Measurements from ENCODE around the gene RGS9. TPM values are rescaled to one million over a fixed set of nuclear protein-coding genes. Genes with fewer than 3 reads are reported as not detected.
A peak's percentile ranks its signal among the peaks of the same experiment; 100 is the strongest.
"Not testable (repeated sequence)": the region's sequence is repeated elsewhere in the genome, so short reads cannot be mapped to it uniquely, and the experiment has no call there.

RGS9 gene
- total RNA-seq, 1 experiment from 2014 or later: 4.0 TPM

DNA sequence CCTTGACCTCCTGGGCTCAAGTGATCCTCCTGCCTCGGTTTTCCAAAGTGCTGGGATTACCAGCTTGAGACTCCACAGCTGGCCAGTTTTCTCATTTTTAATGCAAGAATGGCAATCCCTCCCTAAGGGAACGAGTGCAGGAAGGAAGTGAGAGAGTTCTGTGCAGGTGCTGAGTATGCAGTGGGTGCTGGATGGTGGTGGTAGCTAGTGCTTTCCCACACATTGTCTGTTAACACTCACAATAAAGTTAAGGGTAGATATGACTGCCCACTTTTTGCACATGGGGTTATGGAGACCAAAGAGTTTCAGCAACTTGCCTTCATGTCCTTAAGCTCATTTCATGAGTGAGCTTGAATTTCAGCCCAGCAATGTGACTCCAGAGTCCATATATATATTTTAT is 18.5 kb downstream of the RGS9 start:
- DNase-seq (ENCODE audit: low read depth): no peak

- DNase-seq (ENCODE audit: low read depth): no peak
Measured at GRCh38 chr17:65156185-65156834, 19.1 kb downstream of the RGS9 start.

DNA sequence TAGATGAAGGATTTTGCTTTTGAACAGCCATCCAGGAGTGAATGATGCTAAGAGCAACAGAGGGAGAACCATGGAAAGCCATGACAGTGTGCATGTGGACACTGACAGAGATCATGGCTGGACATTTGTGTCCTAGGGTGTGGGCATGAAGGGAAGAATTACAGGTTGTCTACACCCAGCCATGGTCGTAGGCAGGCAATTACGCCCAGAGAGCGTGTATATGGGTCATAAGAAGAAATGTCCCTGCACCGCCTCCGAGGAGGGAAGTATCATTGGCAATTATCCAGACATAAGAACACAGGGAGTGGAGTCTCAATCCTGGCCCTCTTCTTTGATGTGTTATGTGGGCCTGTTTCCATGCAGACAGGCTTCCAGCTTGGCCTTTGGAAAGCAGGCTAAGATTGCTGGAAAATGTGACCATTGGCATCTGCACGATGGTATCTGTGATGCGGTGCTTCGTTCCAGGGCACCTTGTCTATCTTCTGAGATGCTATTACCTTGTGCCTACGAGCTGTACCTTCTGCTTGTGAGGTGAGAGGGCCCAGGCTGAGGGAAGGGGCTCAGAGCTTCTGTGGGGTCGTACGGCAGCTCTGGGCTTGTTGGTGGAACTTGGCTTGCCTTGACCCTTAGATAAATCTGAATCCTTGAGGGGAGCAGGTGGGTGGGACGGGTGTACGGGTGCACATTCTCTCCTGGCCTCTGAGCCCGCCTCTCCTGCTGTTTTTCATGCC is 19.8 kb downstream of the RGS9 start:
- DNase-seq (ENCODE audit: low read depth): no peak

- no peak for DNase-seq (ENCODE audit: low read depth)
Measured at GRCh38 chr17:65158041-65158440, 20.9 kb downstream of the RGS9 start.

DNA sequence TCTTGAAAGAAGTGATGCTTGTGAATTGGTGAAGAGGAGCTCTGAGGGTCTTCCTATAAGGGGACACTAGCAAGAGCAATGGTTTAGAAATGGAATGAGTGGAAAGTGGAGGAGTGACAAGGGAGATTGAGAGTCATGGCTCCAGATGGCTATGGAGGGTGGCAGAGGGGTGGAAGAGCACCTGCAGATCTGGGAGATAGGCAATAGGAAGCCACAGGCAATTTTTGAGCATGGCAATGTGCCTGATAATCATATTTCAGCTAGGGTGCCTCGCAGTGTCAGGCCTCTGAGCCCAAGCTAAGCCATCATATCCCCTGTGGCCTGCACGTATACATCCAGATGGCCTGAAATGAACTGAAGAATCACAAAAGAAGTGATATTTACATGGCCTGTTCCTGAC is 21.5 kb downstream of the RGS9 start:
- no peak for DNase-seq (ENCODE audit: low read depth)

GRCh38 chr17:65160516-65160915 is 23.3 kb downstream of the RGS9 start:
- no peak for DNase-seq (ENCODE audit: low read depth)

GRCh38 chr17:65163990-65164495 is 26.9 kb downstream of the RGS9 start:
- peak; percentile 85 for DNase-seq (ENCODE audit: low read depth)

- DNase-seq (ENCODE audit: low read depth): no peak
Measured at GRCh38 chr17:65166787-65167186, 29.6 kb downstream of the RGS9 start.

GRCh38 chr17:65167566-65167965 is 30.4 kb downstream of the RGS9 start:
- no peak for DNase-seq (ENCODE audit: low read depth)

DNA sequence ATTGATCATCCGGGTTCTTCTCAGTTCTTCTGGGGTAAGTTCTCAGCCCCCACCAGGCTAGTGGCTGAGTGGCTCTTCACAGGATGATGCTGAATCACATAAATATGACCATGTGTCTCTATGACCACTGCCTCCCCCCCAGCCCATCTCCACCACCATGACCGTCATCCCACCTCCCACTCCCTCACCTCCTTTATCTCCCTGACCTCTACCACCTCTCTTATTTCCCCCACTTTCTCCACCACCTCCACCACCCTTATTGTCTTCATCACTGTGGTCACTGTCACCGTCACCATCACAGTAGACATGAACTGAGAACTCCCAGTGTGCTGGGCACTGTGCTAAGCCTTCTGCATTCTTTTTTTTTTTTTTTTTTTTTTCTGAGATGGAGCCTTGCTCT is 32.5 kb downstream of the RGS9 start:
- DNase-seq (ENCODE audit: low read depth): no peak

DNA sequence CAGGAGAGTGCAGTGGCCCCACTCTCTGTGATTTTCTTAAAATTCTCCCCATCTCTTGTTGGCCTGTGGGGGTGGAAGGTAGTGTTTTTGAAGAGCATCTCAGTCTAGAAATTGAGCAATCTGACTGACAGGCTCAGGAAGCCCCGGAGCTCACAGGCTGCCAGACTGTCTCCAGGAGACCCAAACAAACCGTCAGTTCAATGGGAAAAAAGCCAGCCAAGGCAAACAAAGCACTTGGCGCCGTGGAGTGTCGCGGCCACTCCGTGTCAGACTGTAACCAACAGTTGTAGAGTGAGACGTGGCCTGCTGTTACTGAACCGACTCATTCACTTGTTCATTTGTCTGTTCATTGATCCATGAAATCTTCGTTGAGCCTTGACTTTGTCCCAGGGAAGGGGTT is 33.7 kb downstream of the RGS9 start:
- DNase-seq (ENCODE audit: low read depth): peak; percentile 8

GRCh38 chr17:65171752-65172151 is 34.6 kb downstream of the RGS9 start:
- DNase-seq (ENCODE audit: low read depth): no peak

GRCh38 chr17:65172496-65173136 is 35.4 kb downstream of the RGS9 start:
- DNase-seq (ENCODE audit: low read depth): no peak

DNA sequence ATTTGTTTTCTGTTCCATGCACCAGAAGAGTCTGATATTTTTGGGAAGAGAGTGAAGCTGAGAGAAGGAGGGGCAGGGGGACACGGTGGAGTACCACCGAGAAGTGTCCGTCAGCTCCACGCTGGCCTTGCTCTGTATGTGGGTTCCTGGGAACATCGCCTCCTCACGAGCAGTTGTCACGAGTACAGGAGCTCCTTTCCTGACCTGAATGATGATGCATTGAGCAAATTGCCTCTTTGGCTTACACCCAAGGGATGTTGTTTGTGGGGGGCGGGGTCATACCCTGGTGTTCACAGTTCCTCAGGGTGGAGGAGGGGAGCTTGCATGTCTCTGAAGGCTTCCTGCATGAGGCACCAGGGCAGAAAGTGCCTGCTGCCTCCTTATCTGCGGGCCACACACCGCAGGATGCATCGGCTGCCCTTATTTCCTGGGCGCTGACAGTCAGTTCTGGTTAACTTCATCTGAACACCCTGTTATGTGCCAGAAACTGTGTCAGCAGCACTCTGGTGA is 36.2 kb downstream of the RGS9 start:
- DNase-seq (ENCODE audit: low read depth): peak; percentile 79

GRCh38 chr17:65173976-65174683 is 37.0 kb downstream of the RGS9 start:
- no peak for DNase-seq (ENCODE audit: low read depth)

DNA sequence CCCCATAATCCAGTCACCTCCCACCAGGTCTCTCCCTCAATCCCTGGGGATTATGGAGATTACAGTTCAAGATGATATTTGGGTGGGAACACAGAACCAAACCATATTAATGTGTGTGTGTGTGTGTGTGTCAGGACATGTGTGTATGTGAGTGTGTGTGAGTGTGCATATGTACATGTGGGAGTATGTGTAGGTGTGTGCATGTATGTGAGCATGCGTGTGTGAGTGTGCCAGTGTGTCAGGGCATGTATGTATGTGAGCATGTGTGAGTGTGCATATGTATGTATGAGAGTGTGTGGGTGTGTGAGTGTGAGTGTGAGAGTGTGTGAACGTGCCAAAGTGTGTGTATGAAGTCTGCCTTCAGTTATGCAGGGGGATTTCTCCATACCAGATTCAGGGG is 37.8 kb downstream of the RGS9 start:
- DNase-seq (ENCODE audit: low read depth): no peak

DNA sequence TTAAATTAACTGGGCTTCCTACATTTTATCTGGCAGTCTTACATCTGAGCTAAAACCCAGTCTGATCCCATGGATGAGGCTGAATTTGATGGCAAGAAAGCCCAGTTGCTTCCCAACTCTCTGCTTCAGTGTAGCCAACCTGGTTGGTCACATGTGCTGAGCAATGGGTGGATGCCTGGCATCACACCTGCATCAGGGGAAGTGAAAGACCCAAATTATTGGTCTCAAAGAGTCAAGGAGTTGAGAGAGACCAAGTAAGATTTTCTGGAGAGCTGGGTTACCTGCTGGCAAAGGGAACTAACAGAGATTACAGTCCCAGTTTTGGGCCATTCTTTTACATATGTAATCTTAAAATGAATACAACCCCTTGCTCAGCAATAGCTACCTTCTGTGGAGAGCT is 38.8 kb downstream of the RGS9 start:
- no peak for DNase-seq (ENCODE audit: low read depth)

- no peak for DNase-seq (ENCODE audit: low read depth)
Measured at GRCh38 chr17:65176646-65177409, 39.7 kb downstream of the RGS9 start.

DNA sequence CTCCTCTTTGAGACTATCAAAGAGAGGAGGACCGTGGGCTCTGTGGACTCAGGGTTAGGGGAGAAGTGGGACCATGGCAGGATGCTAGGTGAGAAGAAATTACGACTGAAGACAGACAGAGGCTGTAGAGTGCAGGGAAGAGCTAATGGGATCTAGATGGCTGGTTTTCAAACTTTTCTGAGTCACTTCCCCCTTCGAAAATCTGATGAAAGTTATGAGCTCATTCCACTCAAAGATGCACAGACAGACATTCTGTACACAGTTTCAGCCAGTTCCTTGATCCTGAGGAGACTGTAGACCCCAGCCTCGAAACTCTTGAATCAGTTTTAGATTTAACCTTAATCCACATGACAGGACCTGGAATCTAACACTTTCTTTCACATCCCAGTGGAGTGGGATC is 40.7 kb downstream of the RGS9 start:
- DNase-seq (ENCODE audit: low read depth): peak; percentile 78

- DNase-seq (ENCODE audit: low read depth): not testable (repeated sequence)
Measured at GRCh38 chr17:65180276-65180675, 43.1 kb downstream of the RGS9 start.

DNA sequence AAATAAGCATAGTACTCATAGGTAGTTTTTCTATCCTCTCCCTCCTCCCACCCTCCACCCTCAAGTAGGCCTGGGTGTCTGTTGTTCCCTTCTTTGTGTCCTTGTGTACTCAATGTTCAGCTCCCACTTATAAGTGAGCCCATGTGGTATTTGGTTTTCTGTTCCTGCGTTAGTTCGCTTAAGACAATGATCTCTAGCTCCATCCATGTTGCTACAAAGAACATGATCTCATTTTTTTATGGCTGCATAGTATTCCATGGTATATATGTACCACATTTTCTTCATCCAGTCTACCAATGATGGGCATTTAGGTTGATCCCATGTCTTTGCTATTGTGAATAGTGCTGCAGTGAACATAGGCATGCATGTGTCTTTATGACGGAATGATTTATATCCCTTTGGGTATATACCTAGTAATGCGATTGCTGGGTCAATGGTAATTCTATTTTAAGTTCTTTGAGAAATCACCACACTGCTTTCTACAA is 43.6 kb downstream of the RGS9 start:
- DNase-seq (ENCODE audit: low read depth): not testable (repeated sequence)

Measured in HT1080 (cell line).